HG03342 (cell line): ENCODE measurements around the gene EIF5A.
A peak's percentile ranks its signal among the peaks of the same experiment; 100 is the strongest.

Experiments used
- ATAC-seq: cut with Tn5 transposase; IDR thresholded peaks from one replicate; pipeline ENCODE4 v1.9.1; 2021; ENCODE audit warnings: mild to moderate bottlenecking, moderate library complexity; ENCODE audit not compliant: unreplicated experiment

Gene EIF5A

GRCh38 chr17:7306911-7307685 is at the start of gene EIF5A:
EIF5A (plus strand) TSS chr17:7307628; CDS start chr17:7309636, 2,008 bp downstream.
- peak; percentile 69 for ATAC-seq

GRCh38 chr17:7258731-7259554 is 48.5 kb upstream of the EIF5A start:
- ATAC-seq: no peak

- no peak for ATAC-seq
Observed at GRCh38 chr17:7259555-7259889, 47.9 kb upstream of the EIF5A start.

GRCh38 chr17:7260151-7260550 is 47.3 kb upstream of the EIF5A start:
- ATAC-seq: no peak

- no peak for ATAC-seq
Observed at GRCh38 chr17:7260651-7261378, 46.6 kb upstream of the EIF5A start.

GRCh38 chr17:7261379-7262191 is 45.8 kb upstream of the EIF5A start:
- no peak for ATAC-seq

GRCh38 chr17:7262192-7262934 is 45.1 kb upstream of the EIF5A start, which contains the start of gene CLDN7:
CLDN7 (minus strand) TSS chr17:7262478; CDS start chr17:7262043, 435 bp downstream.
- ATAC-seq: no peak

- no peak for ATAC-seq
Observed at GRCh38 chr17:7262935-7263800, 44.3 kb upstream of the EIF5A start.

GRCh38 chr17:7263801-7264078 is 43.7 kb upstream of the EIF5A start:
- ATAC-seq: no peak

GRCh38 chr17:7266784-7267183 is 40.6 kb upstream of the EIF5A start:
- no peak for ATAC-seq

GRCh38 chr17:7279448-7279847 is 28.0 kb upstream of the EIF5A start:
- no peak for ATAC-seq

- ATAC-seq: peak; percentile 61
Observed at GRCh38 chr17:7280519-7281073, 26.8 kb upstream of the EIF5A start.

GRCh38 chr17:7281074-7281952 is 26.1 kb upstream of the EIF5A start, which contains the start of gene SLC2A4:
SLC2A4 (plus strand) TSS chr17:7281718; CDS start chr17:7281935, 217 bp downstream.
- peak; percentile 63 for ATAC-seq

- no peak for ATAC-seq
Observed at GRCh38 chr17:7281953-7282751, 25.3 kb upstream of the EIF5A start.

GRCh38 chr17:7282752-7283321 is 24.6 kb upstream of the EIF5A start:
- ATAC-seq: no peak

GRCh38 chr17:7283471-7284216 is 23.8 kb upstream of the EIF5A start:
- no peak for ATAC-seq
